NOMO-1 (cell line): ENCODE data around the gene GPC3.
"Not testable (repeated sequence)": the region's sequence is repeated elsewhere in the genome, so short reads cannot be mapped to it uniquely, and the experiment has no call there.

Experiments used
- DNase-seq, 2 experiments: peaks; one replicate each; lab custom pipeline; 2025; ENCODE audit not compliant: unreplicated experiment in 2 of 2; lab: John Stamatoyannopoulos, UW

Gene GPC3

DNA sequence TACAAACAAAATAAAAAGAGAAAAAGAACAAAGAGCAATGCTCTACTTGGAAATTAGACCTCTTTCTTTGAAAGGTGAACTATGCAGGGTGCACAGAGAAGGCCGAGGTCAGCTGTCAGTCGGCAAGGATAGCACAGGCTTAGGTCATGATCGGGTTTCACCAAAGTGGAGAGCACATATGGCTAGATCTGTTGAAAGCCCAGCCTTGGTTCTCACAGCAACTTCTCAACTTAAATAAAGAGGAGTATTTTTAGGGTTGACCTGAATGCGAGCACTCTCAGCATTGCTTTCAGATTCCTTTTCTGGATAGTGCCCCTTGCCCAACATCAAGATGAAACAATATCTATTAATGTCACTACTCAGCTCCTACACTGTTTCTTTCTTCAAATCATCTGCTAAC, 447.2 kb downstream of the GPC3 start:
- no peak for DNase-seq

DNA sequence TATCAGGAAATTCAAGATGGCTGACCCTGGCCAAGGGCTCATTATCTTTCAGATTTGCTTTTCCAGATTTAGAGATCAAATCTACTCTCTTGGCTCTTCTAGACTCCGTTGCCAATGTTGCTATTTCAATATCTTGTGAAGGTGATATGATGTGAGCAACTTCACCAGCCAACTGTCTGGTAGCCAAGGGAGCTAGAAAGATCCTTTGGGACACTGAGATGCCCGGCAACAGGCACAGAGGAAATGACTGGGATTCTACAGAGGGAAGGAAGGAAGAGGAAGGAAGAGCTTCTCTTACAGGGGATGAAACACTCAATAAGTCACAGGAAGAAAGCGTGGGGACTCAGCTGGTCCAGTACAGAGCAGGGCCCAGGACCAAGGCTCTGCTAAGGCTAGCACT, 448.3 kb downstream of the GPC3 start:
- no peak for DNase-seq

DNA sequence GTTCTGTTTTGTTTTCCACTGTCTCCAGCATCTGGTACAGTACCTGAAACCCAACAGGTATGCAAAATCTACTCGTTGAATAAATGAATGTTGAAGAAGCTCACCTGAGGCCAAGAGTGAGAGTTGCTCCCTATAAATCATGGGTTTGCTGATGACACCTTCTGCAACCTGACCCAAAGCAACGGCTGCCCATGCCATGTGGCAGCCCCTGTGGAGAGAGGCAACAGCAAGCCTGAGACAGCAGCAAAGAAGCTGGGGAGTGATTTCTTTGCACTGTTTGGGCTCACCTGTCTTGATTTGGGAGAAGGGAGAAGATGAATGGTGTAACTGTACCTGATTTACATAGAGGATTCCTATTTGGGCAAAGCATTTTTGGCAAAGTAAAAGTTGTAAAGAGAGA, 450.3 kb downstream of the GPC3 start:
- no peak for DNase-seq

DNA sequence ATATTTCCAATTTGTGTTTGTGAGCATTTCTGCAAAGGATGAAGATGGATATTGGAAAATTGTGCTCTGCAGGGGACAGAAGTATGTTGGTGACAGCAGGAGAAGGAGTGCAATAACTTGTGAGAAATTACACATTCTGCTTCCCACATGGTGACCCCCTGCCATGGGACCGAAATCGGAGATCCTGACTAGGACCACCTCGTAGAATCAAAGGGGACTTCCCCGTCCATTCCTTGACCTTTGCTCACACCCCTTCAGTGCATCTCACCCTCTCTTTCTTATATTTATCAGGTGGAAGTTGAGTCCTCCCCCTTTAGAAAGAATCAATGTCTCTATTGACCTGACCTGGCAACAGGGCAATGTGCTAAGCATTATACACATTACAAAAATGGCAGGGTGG, 451.2 kb downstream of the GPC3 start:
- DNase-seq = no peak

DNA sequence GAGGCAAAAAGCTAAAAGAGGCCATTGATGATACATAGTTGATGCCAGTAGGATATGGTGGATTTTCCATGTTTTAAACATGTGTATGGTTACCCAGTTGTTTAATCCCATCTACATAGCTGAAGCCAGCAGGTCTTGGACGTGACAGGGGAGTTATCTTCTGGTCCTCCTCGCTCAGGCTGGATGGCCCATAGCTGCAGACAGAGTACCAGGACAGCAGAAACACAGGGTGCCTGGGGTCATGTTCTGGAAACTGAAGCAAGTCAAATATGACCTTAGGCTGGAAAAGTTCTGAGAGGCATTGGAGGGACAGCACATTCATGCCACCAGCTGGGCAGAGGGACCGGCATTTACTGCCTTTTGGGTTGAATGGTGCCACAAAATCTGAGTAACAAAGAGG, 452.1 kb downstream of the GPC3 start:
- no peak for DNase-seq

DNA sequence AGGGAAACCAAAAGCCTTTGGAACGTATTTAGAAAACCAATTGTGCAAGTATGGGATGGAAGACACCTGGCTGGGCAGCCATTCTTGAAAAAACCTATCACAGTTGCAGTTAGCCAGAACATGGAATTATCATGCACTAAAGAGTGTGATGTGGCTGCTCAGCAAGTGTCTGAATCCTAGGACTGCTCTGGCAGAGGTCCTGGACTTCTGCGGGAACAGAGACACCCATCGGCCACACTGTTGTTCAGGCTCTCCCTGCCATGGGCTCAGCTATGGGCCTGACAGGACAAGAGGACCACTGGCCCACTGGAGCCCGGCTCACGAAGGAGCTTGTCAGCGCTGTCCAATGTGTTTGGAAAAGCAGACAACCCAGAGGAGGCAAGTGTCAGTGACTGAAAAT, 454.4 kb downstream of the GPC3 start:
- DNase-seq = no peak

DNA sequence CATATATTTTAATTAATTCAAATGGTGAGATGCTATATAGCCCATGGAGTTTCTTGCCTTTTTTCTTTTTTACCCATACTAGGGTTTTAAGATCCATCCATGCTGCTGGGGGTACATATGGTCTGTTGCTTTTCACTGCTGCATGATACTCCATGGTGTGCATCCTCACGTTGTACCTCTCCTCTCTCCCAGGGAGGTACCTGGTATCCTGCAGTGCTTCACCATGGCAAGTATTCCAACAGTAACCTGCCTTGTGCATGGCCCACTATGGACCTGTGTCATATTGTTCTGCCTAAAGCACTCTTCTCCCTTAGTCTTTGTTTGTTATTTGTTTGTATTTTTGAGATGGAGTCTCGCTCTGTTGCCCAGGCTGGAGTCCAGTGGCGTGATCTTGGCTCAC, 455.8 kb downstream of the GPC3 start:
- DNase-seq = no peak

DNA sequence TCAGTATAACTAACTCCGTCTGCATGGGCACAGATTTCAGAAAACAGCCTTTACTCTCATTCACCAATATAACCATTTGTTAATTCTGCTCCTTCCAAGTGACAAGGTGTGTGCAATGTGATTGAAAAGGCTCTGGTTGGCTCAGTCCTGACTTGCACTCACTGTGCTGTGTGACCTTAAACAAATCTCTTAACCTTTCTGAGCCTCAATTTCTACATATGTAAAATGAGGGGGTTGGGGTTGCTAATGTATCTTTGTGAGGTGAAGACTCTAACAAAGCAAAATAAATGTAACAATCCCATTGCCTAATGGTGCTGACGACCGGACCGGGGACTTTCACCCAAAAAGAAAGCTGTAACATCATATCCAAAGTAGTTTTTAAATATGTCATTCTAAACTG, 457.6 kb downstream of the GPC3 start:
- DNase-seq = no peak

DNA sequence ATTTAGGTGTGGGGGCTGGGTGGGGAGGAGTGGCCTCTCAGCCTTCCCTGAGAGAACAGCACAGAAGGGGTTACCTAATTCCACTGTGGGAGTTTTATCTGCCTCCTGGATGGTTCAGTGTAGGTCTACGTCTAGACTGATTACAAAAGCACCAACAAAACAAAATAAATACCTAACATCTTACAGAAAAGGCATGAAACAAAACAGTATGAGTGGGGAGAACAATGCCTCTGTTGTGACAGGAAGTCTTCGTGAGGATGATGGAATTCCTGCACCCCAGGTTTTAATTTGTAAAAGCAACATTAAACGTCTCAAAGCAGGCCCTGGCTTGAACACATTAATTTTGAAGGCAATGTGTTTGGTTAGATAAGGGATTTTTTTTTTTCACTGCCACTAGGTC, 458.0 kb downstream of the GPC3 start:
- DNase-seq = no peak

DNA sequence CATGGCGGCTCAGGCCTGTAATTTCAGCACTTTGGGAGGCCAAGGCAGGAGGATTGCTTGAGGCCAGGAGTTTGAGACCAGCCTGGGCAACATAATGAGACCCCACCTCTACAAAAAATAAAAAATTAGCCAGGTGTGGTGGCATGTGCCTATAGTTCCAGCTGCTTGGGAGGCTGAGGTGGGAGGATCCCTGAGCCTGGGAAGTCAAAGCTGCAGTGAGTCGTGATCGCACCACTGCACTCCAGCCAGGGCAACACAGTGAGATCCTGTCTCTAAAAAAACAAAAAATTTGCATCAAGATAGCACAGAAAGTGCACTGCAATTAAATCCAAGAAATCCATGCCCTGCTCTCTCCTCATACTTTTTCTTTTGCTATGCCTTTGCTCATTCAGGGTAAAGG, 458.6 kb downstream of the GPC3 start:
- not testable (repeated sequence) for DNase-seq

DNA sequence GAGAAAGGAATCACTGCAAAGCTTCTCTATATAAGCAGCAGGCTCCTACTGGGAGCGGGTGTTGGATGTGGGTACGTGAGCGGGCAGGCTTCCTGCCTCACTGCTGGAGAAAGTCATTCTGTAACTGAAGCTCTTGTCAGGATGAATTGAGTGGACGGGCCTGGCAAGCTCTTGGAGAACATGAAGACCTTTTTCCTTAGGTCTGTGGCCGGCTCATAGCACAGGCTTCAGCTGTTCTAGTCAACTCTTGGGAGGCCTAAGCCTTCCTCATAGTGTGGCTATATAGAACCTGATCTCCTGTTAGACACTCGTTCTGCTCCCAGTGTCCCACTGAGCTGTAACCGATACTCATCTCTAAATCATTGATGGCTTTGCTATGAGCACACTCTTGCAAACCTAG, 461.9 kb downstream of the GPC3 start:
- DNase-seq = no peak

DNA sequence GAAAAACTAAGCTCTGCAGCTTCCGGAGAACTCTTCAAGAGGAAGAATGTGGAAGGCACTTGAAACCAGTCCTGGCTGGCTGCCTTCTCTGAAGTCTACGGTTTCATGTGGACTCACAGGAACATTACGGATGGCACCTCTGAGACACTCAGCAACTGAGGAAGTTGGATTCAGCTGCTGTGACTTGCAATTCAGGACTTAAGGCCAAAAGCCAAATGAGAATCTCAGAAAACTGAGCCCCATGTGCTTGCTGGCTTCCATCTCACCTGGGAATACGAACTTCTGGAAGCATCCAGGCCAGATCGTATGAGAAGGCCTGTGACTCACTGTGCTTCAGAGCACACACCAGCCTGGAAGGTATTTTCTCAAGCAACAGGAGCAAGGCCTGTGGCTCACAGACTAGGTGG, 462.3 kb downstream of the GPC3 start:
- no peak for DNase-seq

DNA sequence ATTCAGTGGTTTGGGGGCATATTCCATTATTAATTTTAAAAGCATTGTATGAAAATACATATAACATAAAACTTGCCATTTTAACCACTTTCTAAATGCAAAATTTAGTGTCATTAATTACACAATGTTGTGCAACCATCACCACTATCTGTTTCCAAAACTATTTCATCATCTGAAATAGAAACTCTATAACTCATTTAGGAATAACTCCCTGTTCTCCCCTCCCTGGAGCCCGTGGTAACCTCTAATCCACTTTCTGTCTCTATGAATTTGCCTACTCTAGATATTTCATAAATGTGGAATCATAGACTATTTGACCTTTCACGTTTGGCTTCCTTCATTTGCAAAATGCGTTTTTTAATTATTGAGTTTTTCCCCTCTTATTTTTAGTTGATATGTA, 468.7 kb downstream of the GPC3 start:
- DNase-seq = peak in 1 of 2 experiments; percentile 4

DNA sequence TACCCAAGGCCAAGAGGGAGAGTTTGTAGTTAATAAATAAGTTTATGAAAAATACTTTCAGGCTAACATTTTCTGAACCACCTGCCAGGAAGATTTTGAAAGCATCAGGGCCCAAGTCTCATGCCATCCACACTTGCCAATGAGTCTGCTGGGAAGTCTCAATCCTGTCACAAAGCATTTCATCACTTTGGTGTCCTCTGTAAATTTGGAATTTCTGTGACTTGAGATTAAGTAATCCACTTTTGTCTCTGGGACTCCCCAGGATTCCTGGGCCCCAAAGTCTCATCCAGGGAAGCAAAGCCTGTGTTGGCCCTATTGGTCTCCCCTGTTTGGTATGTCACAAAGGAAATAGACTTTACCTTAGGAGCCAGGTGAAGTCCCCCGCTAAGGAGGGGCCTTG, 470.9 kb downstream of the GPC3 start:
- DNase-seq = no peak

DNA sequence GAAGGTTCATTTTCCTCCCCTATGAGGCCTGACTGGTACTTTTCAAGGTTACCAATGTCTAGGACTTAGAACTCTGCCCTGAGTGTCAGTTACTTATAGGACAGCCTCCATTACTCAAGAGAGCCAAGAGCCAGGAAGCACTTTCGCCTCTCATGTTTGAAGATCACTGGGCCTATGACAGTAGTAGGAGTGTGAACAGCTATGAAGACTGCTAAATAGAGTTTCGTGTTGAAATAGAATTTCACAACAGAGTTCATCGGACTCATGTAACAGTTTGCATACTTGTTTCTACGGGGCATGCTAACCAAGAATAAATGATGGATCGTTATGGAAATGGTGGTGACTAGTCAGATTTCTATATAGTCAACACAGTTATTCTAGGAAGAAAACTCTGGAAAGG, 472.3 kb downstream of the GPC3 start:
- peak in 1 of 2 experiments; percentile 36 for DNase-seq

DNA sequence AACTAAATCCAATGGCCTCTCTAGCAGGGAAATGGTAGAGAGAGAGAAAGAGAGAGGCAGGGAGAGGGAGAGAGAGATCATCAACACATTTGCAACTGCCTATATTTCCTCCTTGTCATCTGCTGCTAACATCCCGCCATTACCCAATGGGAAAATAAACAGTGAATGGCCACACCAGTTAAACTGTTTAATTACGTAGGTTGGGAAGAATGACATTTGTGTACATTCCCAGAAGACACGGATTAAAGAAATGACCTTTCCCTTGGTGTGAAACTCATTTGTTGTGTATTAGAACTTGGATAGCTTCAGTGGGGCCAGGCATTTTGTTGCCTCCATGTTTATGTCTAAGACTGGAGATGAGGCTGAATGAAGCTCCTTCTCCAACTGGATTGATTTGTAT, 474.4 kb downstream of the GPC3 start:
- DNase-seq = no peak

DNA sequence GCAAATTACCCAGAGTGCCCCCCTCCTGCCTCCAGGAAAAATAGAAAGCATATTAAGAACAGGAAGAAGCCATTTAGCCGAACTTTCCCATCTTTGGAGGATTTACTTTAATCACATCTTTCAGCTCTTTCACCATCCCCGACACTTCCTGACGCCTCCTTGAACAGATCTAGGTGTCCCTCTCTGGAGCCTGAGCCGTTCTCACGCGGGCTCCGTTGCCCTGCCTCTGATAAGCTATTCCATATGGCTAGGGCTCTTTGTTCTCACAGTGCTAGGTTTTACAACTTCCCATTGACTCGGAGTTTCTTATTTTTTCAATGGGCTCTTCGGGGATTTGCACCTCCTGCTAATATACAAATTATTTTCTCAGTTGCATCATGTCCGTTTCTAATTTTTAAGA, 488.0 kb downstream of the GPC3 start:
- no peak for DNase-seq

DNA sequence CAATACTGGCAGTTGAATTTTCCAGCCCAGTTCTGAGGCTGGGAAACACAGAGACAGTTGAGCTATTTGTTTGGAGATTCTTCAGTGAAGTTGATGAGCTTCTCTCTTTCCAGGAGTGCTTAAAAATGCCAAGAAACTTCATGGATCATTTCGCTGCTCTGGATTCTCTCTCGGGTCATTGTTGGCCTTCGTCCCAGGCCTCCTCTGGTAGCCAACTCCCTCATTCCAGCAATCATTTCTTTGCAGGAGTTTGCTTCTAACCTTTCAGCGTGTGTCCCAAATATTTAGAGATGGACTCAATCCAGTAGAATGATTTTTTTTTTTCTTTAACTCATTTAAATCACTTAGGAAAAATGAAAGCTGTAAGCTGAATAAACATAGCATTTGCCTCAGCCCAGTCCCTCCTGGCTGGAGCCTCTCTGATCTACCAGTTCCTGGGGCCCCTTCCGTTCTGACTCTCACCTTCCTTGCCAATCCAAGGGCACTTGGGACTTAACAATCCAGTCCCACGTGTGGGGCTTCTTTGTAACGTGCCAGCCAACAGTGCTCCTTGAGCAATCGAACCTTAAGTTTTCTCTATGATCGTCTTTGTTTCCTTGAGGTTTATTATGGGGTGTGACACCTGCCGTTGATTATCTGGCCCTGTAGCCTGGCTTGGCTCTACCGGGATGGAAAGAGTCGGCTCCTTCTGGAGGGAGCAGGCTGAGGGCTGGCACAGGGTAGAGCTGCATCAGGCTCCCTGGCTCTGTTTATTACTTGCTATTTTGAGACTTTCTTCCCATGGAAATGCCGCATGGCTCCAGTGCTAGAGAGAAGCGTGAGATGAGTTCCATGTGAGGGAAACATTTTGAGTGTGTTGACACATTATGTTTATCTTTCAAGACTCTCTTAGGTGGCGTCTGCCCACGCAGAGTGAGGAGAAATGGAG, 489.7 kb downstream of the GPC3 start:
- DNase-seq = no peak

DNA sequence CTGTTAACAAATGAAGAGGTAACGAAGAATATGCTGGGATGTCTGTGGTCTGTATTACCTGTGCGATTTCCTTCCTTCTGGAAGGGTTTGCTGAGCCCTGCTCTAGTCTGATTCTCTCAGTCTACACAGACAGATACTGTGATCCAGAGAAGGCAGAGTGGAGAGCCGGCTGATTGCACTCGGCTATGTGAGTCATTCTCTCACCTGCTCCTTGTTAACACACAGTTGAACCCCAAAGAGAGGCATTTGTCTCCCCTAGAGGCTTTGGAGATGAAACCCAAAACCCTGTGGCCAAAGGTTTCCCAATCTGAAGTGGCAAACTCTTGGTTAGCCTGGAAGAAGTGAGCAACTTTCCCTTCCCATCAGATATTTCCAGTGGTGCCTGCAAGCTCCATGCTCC, 492.0 kb downstream of the GPC3 start:
- no peak for DNase-seq

DNA sequence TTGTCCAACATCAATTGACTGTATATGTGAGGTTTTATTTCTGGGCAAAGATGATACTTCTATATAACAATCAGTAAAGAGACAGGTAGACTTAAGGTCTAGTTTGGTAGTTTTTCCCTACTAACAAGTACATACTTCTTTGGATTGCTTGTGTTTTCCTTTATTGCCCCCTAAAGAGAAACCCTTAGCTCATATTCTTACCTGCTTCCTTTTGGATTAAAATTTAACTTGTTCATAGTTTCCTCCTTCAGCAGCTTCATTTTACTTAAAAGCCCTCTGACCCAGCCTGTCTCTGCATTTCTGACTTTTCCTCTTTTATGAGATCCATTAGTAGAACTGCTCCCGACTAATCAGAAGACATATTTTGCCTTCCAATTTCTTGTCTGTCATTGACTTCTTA, 494.4 kb downstream of the GPC3 start:
- no peak for DNase-seq
